NCI-H2196 treated with DMSO at 0.1 percent for 48 hours (cell line): ENCODE results near the gene NEGR1.

Experiments
- DNase-seq: peaks from one replicate; lab custom pipeline; 2025; ENCODE audit not compliant: unreplicated experiment; lab: John Stamatoyannopoulos, UW

The NEGR1 gene

DNA sequence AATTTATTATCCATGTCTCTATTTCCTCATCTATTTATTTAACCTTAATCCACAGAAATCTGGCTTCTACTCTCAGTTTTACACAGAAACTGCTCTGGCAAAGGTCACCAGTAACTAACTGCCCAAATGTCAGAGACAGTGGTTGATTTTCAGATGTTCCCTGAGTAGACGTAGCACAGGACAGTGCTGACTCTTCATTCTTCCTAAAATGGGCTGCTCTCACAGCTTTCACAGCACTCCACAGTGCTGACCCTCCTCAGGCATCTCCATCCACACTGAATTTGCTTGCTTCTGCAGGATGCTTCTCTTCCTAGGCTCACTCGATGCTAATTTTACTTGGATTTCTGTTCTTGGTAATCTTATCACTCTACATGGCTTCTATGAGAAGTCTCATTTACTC is 693.3 kb downstream of the NEGR1 start:
- no peak for DNase-seq

DNA sequence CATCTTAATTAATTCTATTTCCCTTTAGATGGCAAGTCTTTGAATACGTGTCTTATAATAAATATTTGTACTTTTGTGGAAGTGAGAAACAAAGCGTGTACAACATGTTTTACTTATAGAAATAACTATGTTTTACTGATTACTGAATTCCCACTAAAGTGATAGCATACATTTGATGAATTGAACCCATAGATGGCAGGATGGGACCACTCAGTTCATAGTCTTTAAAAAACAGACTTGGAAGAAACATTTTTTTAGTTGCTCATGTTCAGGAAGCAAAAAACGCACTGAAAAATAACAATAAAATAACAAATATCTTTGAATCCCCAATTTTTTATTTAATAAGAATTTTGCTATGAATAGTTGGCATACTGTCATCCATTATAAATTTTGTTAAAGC is 694.4 kb downstream of the NEGR1 start:
- no peak for DNase-seq

DNA sequence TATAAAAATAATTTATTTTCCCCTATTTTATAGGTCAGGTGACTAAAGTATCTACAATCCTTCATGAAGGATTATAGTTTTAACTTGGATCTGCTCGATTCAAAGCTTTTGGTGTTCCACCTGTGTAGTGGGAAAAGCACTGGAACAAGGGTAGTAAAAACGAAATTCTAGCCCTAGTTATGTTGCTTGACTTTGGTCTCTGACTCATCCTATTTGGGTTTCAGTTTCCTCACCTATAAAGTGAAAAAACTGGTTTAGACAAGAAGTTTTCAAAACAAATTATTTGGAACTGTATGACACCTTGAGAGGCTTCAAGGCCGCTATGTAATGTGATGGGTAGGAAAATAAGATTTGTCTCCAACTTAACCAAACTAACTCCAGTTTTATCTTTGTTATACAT is 696.3 kb downstream of the NEGR1 start:
- DNase-seq: no peak

DNA sequence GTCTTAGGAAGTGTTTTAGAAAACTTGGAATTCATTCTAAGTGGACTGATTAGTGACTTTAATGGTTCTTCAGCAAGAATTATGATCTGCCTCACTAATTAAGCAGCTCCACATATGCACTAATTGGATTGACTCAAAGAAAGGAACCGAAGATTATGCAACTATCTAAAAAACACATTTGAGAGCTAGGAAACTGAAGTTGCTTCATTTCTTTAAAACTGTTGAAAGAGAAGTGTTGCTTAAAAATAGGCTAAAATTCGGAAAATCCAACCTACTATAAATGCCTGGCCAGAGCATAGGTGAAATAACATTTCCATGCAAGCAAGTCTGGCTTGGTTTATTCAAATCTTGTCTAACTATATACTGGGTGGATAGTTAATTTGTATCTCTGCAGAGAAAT is 698.6 kb downstream of the NEGR1 start:
- DNase-seq: no peak

DNA sequence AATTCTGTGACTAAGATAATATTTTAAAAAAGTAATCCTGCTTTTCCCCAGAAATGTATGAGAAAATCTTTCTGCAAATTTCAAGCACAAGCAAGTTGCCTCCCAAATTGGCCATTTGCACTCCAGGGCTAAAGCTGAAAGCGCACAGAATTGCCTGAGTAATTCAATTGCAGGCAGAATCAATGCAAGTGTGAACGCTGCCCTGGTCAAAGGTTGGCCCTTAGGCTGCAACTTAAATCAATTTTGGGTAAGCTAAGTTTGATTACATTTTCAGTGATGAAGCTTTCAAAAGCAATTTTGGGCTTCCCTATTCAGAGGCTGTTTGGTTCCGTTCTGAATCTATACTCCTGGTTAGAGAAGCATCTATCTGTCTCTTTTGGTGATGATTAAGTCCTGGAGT is 699.7 kb downstream of the NEGR1 start:
- no peak for DNase-seq

DNA sequence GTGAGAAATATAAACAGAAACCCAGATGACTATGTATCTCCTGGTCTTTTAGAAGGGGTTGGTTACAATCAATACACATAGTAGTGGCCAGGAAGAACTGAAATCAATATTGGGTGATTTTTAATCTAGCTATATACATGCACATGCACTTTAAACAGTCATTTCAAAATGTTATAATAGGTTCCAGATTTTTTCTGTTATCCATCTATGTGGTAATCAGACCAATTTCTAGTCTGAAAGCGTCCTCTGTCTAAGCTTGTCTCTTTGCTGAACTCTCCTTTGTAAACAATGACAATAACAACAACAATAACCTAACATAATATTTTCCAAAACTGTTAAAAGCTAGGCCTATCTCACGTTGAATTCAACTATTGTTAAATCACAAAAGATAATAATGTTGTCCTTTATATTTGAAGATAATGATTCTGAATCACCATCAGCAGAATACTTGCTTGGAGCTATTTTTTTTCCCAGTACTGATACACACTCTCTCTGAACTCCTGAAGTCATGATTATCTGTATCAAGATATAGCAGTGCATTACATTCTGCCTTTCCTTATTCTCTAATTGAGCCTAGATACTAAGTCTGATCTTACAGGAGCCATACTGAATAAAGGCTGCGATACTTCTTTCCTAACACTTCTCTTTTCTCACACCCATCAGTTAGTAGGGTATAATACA is 704.7 kb downstream of the NEGR1 start:
- no peak for DNase-seq

DNA sequence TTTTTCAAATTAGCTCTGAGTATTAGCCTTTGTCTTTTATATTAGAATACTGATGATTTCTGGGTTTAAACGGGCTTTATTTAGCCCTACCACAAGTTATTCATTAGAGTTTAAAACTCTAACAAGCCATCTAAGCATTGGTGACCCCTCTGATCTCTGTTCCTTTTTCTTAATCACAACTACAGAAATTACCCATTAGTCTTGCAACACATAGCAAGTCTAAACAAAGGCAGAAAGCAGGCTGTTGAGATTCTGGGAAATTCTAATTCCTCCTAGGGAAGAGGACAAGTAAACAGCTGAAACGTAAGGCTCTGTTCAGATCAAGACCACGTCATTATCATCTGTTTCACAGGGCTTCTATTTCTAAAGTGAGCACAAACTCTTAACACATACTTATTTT is 710.3 kb downstream of the NEGR1 start:
- DNase-seq: no peak

DNA sequence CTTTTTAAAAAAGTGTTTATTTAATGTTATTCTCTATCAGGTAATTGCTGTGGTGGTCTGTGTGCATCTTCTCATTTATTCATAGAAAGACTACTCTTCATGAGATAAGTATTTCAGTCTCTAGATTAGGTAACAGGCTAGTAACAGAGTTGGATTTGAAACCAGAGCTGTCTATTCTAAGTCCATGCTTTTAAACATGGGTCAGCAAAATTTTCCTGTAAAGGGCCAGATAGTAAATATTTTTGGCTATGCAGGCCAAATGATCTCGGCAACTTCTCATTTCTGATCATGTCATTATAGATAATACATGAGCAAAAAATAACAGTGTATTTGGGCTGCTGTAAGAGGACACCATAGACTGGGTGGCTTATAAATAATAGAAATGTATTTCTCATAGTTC is 715.9 kb downstream of the NEGR1 start:
- DNase-seq: no peak

DNA sequence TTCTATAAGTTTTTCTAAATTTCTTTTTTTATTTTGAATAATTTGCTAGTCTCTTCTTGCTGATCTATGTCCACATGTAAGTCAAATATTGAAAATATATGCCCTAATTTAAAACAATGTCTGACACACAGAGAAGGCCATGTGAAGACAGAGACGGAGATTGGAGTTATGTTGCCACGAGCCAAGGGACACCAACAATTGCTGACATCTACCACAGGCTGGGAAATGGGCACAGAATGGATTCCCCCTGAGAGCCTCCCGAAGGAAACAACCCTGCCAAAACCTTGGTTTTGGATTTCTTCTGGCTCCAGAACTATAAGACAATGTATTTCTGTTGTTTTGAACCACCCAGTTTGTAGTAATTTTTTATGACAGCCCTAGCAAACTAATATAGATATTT is 716.5 kb downstream of the NEGR1 start:
- no peak for DNase-seq

DNA sequence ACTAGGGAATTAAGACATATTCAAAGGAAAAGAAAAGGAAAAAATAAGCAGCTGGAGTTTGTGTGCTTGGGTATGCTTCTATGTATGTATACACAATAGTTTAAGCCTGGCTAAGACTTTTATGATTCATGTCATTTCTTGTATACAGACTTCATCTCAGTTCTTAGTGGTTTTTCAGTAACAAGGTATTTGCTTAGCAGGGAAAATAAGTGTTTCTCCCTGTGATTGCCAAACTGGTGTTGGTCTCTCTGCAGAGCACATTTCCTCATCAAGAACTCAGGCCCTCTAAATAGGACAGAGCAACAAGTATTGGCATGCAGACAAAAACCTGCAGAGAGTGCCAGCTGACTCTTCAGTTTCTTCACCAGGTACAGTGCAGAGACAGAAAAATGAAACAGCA is 717.1 kb downstream of the NEGR1 start:
- no peak for DNase-seq

DNA sequence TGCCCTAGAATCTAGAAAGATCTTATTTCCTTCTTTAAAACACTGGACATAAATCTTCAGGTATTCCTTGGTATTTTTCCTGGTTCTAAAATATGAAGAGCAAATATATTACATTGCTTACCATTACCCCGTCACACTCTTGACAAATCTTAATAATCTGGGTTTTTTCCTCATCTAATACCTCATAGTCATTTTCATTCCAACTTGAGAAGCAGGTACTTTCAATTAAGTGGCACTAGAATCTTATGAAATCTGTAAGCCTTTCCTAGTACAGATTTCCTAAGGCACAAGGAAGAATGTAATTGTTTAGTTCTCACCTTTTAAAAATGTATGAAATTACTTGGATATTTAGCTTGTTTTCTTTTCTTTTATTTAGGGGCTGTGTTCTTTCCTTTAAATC is 720.0 kb downstream of the NEGR1 start:
- no peak for DNase-seq

DNA sequence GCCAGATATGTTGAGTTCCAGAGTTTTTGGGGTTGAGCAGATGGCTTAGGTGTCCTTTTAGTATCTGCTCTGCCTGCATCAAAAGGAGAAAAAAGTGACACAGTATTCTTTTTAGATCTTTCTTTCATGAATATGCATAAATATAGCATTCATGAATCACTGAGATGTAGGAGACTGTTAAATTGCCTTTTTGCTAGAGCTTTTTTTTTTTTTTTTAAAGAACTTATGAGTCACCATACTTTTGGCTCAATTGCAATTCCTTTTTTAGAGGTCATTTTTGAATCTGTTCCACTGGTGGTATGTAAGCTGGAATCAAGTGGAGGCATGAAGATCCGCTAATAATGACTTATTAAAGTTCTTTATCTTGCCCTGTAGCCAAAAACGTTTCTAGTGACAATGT is 720.6 kb downstream of the NEGR1 start:
- DNase-seq: no peak

DNA sequence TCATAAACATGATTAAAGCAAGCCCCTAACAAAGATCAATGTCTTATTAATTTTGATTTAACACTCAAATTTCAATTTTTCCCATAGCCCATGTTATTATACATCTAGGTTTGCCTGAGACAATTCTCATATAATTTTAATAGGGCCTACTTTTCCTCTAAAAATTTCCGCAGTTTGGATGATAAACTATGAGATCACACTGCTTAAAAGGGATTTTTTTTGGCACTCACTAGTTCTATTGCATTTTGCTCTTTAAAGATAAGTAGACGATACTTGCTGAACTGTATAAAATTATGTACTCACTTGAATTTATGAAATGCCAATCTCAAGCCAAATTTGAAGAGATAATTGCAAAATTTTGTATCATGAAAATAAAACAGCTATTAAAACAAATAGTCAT is 721.1 kb downstream of the NEGR1 start:
- no peak for DNase-seq

DNA sequence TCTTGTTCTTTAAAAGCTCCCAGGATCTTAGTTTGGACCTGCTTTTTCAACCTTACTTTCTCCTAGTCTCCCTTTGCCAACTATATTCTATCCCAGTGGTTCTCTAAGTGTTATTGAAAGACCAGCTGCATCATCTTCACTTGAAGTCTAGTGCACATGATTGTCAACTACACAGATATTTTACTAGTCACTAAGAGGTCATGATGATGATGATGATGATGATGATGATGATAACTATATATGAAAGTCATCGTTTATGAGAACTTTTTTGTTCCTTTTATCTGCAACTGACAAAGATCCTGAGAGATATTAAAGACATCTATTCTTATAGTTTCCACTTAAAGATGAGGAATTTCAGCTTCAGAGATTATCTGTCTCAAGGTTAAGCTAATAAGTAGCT is 722.5 kb downstream of the NEGR1 start:
- DNase-seq: no peak

DNA sequence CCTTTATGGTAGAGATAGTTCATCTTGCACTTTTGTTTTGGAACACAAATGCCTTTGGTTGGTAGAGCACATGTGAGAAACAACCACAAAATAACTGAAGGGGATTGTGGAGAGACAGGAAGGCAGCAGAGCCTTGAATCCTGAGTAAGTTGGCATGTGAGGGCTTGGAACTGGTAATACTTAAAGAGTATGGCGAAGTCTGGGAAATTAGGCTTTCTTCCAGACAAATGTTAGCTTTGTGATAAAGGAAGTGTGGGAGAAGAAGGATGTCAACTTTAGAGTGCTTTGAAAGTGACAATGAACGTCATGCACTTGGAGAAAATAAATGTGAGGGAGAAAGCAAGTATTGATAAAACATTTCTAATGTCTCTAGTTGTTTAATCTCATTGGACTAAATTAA is 725.2 kb downstream of the NEGR1 start:
- DNase-seq: no peak

DNA sequence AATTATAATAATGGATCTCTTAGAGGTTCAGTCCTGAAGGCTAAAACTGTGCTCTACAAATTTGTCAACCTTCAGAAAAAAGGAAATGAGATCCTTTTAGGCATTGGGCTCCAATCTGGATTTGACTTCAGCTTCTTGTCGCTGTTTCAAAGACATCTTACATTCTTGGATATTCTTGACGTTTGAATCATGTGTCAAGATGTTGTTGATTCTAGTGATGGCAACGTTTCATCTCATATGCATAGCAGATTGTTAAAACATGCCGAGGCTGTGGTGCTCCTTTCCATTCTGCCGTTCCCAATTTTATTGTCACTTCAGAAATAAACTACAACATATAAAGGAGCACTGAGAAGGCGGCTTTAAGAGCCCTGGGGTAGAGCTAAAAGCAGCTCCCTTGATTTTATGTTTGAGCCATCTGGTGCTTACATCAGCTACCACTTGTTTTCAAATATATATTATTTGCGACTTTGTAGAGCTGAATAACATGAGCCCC is 733.9 kb downstream of the NEGR1 start:
- DNase-seq: no peak

DNA sequence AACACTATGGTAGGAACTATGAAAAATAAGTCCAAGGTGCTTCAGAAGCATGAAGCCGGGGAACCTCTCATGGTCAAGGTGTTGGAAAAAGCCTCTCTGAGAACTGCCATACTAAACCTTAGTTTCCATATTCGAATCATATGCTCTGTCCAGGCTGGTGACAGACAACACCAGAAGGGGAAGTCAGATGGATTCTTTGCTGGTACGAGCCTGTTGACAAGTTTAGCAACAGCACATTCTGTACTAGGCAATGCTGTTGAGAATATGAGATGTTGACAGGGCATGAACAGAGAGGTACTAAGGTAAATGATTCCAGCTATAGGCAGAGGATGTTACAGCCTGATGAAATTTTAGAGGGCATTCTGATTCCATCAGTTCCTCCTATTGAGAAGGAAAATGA is 740.2 kb downstream of the NEGR1 start:
- no peak for DNase-seq

DNA sequence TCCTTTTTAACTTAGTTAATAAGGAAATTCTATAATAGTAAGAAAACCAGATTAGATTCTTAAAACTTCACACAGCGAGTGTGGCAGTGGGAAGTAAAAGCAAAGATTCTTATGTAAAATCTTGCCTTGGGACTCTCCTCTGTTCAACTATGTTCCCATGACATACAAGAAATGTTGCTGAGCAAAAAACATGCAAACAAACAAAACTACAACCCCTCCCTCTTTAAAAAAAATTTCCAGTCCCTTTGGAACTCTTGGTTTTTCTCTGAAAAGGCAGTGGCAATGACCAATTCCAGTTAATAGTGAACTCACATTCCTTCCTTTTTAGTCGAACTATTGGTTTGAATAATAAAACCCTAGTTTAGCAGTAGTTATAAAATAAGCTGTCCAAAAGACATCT is 748.4 kb downstream of the NEGR1 start:
- no peak for DNase-seq

DNA sequence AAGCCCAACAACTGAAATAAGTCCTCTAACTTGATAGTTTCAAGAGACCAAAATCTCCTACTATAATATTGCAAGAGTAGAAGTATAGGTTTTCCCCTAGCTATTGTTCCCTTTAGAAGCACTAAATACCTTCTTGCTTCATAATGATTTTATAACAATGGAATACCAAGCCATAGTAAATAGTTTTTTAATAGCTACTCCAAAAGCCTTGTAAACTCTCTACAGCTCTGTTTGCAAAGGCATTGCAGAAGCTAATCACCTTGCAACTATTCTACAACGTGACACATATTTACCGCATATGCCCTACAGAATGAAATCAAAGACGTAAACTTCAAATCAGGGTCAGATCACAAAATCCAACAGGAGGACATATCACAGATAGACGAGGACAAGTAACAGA is 750.0 kb downstream of the NEGR1 start:
- no peak for DNase-seq

DNA sequence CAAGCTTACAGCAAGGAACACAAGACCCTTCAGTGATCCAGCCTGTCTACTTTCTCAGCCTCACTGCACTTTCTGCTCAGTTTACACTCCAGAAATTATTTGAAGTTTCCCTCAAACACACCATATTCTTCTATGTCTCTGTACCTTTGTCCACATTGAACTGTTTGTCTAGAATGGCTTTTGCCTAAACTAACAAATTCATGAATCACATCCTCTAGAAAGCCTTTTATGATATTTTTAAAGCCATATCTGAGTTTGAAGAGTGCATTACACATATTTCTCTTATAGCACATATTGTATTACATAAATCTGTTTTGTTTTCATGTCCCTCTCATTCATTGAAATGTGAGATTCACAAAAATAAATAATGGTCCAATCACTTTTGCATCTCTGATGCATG is 755.5 kb downstream of the NEGR1 start:
- DNase-seq: no peak

DNA sequence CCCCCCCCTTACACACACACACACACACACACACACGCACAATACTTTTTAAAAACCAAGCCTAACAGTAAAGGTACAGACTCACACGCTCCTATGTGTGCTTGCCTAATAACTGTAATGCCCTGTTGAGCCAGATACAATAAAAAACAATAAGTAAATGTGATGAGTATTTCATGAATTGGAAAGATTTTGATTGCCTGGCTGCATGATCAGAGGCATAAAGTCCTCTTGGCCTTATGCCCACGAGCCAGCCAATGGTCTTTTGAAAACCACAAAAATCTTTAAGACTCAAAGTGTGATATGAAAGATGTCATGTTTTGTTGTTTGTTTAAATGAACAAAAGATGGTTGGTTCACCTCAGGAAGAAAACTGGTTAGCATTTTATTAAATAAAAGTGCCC is 759.6 kb downstream of the NEGR1 start:
- no peak for DNase-seq

DNA sequence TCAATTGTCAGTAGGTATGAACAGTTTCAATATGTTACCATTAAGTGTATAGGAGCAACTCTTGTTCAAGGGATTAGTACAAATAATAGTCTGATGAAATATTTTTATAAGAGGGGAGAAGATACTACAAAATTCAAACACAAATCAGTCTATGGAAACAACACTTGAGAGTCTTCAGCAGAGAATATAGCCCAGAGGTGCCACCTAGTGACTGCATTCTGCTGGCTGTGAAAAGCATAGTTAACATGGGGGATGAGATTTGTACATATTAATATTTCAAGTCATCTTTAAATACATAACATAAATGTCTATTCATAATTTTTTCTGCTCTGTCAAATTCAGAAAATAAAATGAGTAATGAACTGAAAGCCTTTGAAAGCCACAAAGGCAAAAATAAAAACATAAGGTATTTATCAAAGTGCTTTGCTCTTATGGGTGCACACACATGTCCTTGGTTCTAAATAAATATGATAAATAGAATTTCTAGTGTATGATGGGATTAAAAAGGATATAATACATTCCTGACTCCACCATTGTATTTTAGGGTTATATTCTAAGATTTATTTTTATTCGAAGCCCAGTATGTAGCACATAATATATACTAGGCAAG is 760.6 kb downstream of the NEGR1 start:
- no peak for DNase-seq

DNA sequence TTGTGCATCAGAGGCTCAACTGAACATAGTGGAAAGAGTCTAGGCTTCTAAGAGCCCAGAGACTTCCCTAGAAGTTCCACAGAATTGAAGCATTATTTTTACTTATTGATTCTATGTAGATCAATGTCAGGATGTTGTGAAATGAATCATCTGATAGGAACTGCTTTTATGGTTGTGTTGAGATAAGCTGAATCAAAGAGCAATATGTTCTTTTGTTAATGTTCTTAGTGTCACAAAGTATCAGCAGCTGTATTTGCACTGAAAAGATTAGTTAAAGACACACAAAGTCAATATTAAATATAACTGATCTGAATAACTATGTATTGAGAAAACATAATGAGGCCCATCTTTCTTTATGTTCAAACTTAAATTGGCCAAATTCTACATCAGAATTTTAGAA is 770.8 kb downstream of the NEGR1 start:
- no peak for DNase-seq
